Fibroblast of lung (primary cell): Measurements from ENCODE around the gene TBC1D22A. TPM values are rescaled to one million over a fixed set of nuclear protein-coding genes. Genes with fewer than 3 reads are reported as not detected.

Source experiments
- DNase-seq, 2 donors: peaks; one replicate each; pipeline versions ENCODE4 v3.0.0 to v3.0.0-alpha.2; 2010; ENCODE audit warnings: low read depth in 2 of 2
- H2AFZ ChIP-seq: 2 replicates; pipeline ENCODE4 v1.5.1; 2012; ENCODE audit warnings: low read length, control low read depth, inconsistent platforms
- H3K27ac ChIP-seq: 2 replicates; pipeline ENCODE4 v1.5.1; 2011; ENCODE audit warnings: low read length, control low read depth; ENCODE audit not compliant: insufficient read depth
- H3K27me3 ChIP-seq: 2 replicates; pipeline ENCODE4 v1.5.1; 2011; ENCODE audit warnings: mild to moderate bottlenecking, low read length; ENCODE audit not compliant: control insufficient read depth, insufficient read depth
- H3K36me3 ChIP-seq: 2 replicates; pipeline ENCODE4 v1.5.1; 2011; ENCODE audit warnings: low read length; ENCODE audit not compliant: control insufficient read depth, insufficient read depth
- H3K4me1 ChIP-seq: 2 replicates; pipeline ENCODE4 v1.5.1; 2011; ENCODE audit warnings: low read length; ENCODE audit not compliant: control insufficient read depth, insufficient read depth; ENCODE audit errors: extremely low read depth
- H3K4me2 ChIP-seq: 2 replicates; pipeline ENCODE4 v1.5.1; 2011; ENCODE audit warnings: low read length, control low read depth; ENCODE audit not compliant: insufficient read depth; ENCODE audit errors: extremely low read depth
- H3K4me3 ChIP-seq, 4 experiments: fragments of 200-600 bp in 1 of 4; sonication (generic) in 1 of 4; replicated peaks in 1 of 4; 2 replicates each; pipeline ENCODE4 v1.5.1; 2011 to 2016; ENCODE audit warnings: low read length in 4 of 4, low read depth in 3 of 4, mild to moderate bottlenecking in 3 of 4, control low read depth in 2 of 4, inconsistent platforms in 1 of 4, mixed read lengths in 1 of 4; ENCODE audit not compliant: insufficient read depth in 1 of 4; ENCODE audit errors: control extremely low read depth in 1 of 4
- H3K79me2 ChIP-seq: 2 replicates; pipeline ENCODE4 v1.5.1; 2012; ENCODE audit warnings: mild to moderate bottlenecking, low read length, inconsistent platforms; ENCODE audit not compliant: control insufficient read depth, insufficient read depth
- H3K9ac ChIP-seq: 2 replicates; pipeline ENCODE4 v1.5.1; 2011; ENCODE audit warnings: mild to moderate bottlenecking, low read length, control low read depth; ENCODE audit not compliant: insufficient read depth
- H3K9me3 ChIP-seq: 2 replicates; pipeline ENCODE4 v1.5.1; 2012; ENCODE audit warnings: low read depth, low read length; ENCODE audit not compliant: control insufficient read depth, insufficient read depth
- H4K20me1 ChIP-seq: 2 replicates; pipeline ENCODE4 v1.5.1; 2011; ENCODE audit warnings: low read length; ENCODE audit not compliant: control insufficient read depth, insufficient read depth; ENCODE audit errors: extremely low read depth
- EZH2 ChIP-seq: IDR thresholded peaks from 2 replicates; pipeline ENCODE4 v1.5.1; 2012; ENCODE audit warnings: low read length, control low read depth, mild to moderate bottlenecking; ENCODE audit errors: missing control alignments
- polyA minus RNA-seq: library from RNA; depleted of rRNA, polyadenylated mRNA; stranded (reverse); fragments of >200 nt; gene quantifications from 2 replicates; pipeline ENCODE4 v1.2.3, GENCODE V29; 2011; ENCODE audit warnings: low replicate concordance
- polyA plus RNA-seq, 2 donors: library from polyadenylated mRNA; depleted of rRNA in 1 of 2; stranded (reverse) in 1 of 2; unstranded in 1 of 2; fragments of >200 nt; gene quantifications; 2 replicates each; pipeline ENCODE4 v1.2.1, GENCODE V29; 2011 to 2012; ENCODE audit warnings: missing spikeins in 1 of 2
- total RNA-seq: library from RNA; depleted of rRNA; stranded (reverse); fragments of >200 nt; gene quantifications from 2 replicates; pipeline ENCODE4 v1.2.1, GENCODE V29; 2014
- TF ChIP-seq, protein P1 (sequence below), 2 donors: IDR thresholded peaks in 1 of 2; conservative IDR thresholded peaks in 1 of 2; 1 replicate in 1 of 2; 2 replicates in 1 of 2; pipeline ENCODE4 v1.5.1; 2011 to 2012; ENCODE audit warnings: low read length in 2 of 2, control low read depth in 1 of 2, inconsistent platforms in 1 of 2, low read depth in 1 of 2, mild to moderate bottlenecking in 1 of 2

TBC1D22A gene, protein sequence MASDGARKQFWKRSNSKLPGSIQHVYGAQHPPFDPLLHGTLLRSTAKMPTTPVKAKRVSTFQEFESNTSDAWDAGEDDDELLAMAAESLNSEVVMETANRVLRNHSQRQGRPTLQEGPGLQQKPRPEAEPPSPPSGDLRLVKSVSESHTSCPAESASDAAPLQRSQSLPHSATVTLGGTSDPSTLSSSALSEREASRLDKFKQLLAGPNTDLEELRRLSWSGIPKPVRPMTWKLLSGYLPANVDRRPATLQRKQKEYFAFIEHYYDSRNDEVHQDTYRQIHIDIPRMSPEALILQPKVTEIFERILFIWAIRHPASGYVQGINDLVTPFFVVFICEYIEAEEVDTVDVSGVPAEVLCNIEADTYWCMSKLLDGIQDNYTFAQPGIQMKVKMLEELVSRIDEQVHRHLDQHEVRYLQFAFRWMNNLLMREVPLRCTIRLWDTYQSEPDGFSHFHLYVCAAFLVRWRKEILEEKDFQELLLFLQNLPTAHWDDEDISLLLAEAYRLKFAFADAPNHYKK
- total RNA-seq (10.3 and 11.6 TPM in 2 replicates), polyA plus RNA-seq (16.2 and 17.6 TPM in 2 replicates), polyA minus RNA-seq (11.7 and 21.2 TPM in 2 replicates)
- polyA plus RNA-seq (2012): 17.6 and 20.0 TPM in 2 replicates

DNA sequence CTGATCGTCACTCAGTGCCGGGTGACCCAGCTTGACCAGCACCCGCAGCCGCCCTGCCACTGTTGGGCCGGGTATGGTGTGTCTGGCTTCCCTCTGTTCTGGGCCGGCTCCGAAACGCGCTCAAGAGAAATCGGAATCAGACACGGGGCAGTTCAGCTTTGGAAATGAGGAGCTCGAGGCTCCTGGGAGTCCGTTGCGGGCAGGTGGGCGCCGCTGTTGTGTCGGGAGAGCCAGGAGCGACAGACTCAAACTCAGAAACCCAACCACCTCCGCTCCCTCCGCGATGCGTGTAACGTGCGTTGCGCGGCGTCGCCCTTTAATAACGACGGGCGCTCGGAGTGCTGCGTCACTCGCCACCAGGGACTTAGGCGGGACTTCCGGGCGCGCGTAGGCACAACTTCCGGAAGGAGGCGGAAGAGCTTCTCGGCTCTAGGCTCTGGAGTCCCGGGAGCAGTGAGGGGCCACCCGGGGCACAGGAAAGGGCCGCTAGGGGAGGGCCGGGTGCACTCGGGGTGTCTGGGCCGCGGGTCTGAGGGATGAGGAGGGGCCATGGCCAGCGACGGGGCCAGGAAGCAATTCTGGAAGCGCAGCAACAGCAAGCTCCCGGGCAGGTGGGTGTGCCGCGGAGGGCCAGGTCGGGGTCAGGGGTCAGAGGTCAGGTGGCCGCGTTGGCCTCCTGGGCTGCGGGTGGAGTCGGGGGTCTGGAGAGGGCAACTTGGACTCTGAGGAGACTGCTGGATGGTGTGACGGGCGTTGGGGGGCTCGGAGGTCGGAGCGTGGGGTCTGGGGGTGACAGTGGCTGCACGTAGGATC is at the start of gene TBC1D22A:
Gene TBC1D22A, plus strand, starts transcription at position 413 of the 813 bp plus-strand sequence. Its CDS starts 137 bp downstream, at position 550.
- peak within 1 kb of the TSS; percentile 91 for H3K27ac ChIP-seq
- DNase-seq: peak; percentile 92 to 93
- H3K27me3 ChIP-seq: no peaks in the 10 kb centered on the region
- peak within 1 kb of the TSS; percentile 44 for H2AFZ ChIP-seq
- TF ChIP-seq EZH2: no peak
- TF ChIP-seq, protein P1, sequence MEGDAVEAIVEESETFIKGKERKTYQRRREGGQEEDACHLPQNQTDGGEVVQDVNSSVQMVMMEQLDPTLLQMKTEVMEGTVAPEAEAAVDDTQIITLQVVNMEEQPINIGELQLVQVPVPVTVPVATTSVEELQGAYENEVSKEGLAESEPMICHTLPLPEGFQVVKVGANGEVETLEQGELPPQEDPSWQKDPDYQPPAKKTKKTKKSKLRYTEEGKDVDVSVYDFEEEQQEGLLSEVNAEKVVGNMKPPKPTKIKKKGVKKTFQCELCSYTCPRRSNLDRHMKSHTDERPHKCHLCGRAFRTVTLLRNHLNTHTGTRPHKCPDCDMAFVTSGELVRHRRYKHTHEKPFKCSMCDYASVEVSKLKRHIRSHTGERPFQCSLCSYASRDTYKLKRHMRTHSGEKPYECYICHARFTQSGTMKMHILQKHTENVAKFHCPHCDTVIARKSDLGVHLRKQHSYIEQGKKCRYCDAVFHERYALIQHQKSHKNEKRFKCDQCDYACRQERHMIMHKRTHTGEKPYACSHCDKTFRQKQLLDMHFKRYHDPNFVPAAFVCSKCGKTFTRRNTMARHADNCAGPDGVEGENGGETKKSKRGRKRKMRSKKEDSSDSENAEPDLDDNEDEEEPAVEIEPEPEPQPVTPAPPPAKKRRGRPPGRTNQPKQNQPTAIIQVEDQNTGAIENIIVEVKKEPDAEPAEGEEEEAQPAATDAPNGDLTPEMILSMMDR (conservative IDR thresholded peaks at IDR 0.05 in 1 of 2, IDR thresholded peaks at IDR 0.05 in 1 of 2; ENCODE audit: low read depth in 1 of 2, low read length in 2 of 2): no peak
- no peaks in the 10 kb centered on the region for H4K20me1 ChIP-seq
- H3K9ac ChIP-seq: peak within 1 kb of the TSS; percentile 84
- H3K4me1 ChIP-seq: peaks cover 6% of the 10 kb centered on the region
- H3K4me3 ChIP-seq: peak within 1 kb of the TSS; percentile 65 to 94 (median 90)
- no peaks in the 10 kb centered on the region for H3K9me3 ChIP-seq
- H3K4me2 ChIP-seq: peak within 1 kb of the TSS; percentile 89
- H3K79me2 ChIP-seq: peaks cover 49% of the 10 kb centered on the region
- H3K36me3 ChIP-seq: peaks cover 3% of the 10 kb centered on the region

DNA sequence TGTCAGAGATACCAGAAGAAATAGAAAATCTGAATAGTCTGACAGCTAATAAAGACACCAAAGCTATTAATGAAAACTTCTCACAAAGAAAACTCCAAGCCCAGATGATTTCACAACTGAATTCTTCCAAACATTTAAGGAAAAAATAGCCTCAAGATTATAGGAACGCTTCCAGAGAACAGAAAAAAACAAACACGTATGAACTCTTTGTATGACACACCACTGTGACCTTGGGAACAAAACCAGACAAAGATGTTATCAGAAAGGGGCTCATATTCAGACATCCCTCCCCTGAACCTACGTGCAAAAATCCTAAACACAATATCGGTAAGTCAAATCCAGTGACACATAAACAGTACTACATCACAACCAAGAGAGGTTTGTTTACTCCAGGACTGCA is 47.9 kb upstream of the TBC1D22A start:
- peaks cover 10% of the 10 kb centered on the region for H3K36me3 ChIP-seq
- no peaks in the 10 kb centered on the region for H4K20me1 ChIP-seq
- H2AFZ ChIP-seq: no peak overlapping the region
- TF ChIP-seq, protein P1 (conservative IDR thresholded peaks at IDR 0.05 in 1 of 2, IDR thresholded peaks at IDR 0.05 in 1 of 2; ENCODE audit: low read depth in 1 of 2, low read length in 2 of 2): no peak
- no peak for TF ChIP-seq EZH2
- peaks cover 2% of the 10 kb centered on the region for H3K4me1 ChIP-seq
- H3K4me2 ChIP-seq: no peak overlapping the region
- H3K79me2 ChIP-seq: peaks cover 4% of the 10 kb centered on the region
- no peak overlapping the region for H3K27ac ChIP-seq
- no peaks in the 10 kb centered on the region for H3K27me3 ChIP-seq
- no peak overlapping the region for H3K9ac ChIP-seq
- no peaks in the 10 kb centered on the region for H3K9me3 ChIP-seq
- no peak overlapping the region for H3K4me3 ChIP-seq
- peak; percentile 20 to 65 for DNase-seq

DNA sequence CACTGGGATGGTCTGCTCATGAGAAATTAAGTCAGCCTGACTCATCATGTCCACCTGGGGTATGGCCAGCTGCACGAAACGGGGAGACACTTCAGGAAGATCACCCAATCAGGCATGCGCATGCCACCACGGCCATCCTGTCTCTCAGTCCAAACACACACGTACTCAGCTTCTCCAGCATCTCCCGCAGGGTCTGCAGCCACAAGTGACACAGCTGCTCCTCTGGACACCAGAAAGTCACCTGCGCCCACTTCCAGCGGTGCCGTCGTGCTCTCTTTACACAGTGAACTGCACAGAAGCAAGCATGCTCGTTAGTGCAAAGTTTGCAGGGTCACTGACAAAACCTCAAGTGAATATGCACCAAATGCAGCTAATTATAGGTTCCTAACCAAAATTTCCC is 42.5 kb upstream of the TBC1D22A start:
- Histone ChIP-seq H3K4me3 (no peak overlapping the region), H3K4me2 (no peak overlapping the region), H3K36me3 (peaks cover 9% of the 10 kb centered on the region), H4K20me1 (no peaks in the 10 kb centered on the region), H3K27me3 (no peaks in the 10 kb centered on the region), H2AFZ (no peak overlapping the region), H3K9me3 (no peaks in the 10 kb centered on the region), H3K9ac (no peak overlapping the region), H3K4me1 (no peaks in the 10 kb centered on the region), H3K79me2 (peaks cover 2% of the 10 kb centered on the region), H3K27ac (no peak overlapping the region)
- no peak for DNase-seq
- no peak for TF ChIP-seq EZH2
- TF ChIP-seq, protein P1 (conservative IDR thresholded peaks at IDR 0.05 in 1 of 2, IDR thresholded peaks at IDR 0.05 in 1 of 2; ENCODE audit: low read depth in 1 of 2, low read length in 2 of 2): no peak
